Activated effector memory CD4-positive, alpha-beta T cell treated with Interleukin-2 at 50 U/mL for 16 hours (primary cell): Measurements from ENCODE around the gene ZP2.
"Not testable (repeated sequence)": the region's sequence is repeated elsewhere in the genome, so short reads cannot be mapped to it uniquely, and the experiment has no call there.

Source experiments
- DNase-seq: peaks from one replicate; pipeline ENCODE4 v3.0.0-alpha.2; 2020

ZP2 gene

DNA sequence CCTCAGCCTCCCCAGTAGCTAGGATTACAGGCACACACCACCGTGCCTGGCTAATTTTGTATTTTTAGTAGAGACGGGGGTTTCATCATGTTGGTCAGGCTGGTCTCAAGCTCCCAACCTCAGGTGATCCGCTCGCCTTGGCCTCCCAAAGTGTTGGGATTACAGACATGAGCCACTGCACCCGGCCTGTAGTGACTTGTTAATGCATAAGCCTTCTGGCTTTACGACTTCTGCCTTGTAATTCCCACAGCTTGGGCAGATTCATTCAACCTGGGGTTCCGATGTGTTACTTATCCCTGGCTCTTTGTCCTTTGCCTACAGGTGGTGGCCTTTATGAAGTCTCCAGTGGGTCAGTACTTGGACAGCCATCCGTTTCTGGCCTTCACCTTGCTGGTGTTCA is 41.3 kb downstream of the ZP2 start:
- DNase-seq: not testable (repeated sequence)

DNA sequence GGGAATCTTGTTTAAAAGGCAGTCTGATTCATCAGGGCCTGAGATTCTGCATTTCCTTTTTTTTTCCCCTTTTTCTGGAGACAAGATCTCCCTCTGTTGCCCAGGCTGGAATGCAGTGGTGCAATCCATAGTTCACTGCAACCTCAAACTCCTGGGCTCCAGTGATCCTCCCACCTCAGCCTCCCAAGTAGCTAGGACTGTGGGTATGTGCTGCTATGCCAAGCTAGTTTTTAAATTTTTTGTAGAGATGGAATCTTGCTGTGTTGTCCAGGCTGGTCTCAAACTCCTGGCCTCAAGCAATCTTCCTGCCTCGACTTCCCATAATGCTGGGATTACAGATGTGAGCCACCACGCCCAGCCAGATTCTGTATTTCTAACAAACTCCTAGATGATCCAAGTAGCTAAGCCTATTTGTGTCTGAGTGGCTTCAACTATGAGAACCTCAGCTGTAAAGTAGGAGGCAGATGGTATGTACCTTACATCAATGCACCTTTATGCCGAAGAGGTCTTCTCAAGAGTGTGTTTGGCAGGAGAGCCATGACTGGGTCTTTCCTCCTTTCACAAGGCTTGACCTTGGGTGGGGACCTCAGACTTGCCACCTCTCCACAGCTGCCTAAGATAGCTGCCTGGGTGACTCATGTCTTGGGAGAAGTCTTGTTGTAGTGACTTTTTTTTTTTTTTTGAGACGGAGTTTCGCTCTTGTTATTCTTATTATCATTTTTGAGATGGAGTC is 42.0 kb downstream of the ZP2 start:
- DNase-seq: no peak

DNA sequence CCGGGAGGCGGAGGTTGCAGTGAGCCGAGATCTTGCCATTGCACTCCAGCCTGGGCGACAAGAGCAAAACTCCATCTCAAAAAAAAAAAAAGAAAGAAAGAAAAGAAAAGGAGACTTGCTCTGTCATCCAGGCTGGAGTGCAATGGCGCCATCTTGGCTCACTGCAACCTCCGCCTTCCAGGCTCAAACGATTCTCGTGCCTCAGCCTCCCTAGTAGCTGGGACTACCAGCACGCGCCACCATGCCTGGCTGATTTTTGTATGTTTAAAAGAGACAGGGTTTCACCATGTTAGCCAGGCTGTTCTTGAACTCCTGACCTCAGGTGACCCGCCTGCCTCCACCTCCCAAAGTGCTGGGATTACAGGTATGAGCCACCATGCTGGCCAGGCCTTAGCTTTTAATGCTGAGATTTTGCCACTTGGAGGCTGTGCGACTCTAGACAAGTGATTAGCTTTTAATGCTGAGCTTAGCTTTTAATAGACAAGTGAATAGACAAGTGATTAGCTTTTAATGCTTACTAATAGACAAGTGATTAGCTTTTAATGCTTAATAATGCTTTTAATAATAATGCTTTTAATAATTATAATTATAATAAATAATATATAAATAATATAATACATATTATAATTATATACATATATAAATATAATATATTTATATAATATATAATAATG is 43.3 kb downstream of the ZP2 start:
- DNase-seq: no peak

DNA sequence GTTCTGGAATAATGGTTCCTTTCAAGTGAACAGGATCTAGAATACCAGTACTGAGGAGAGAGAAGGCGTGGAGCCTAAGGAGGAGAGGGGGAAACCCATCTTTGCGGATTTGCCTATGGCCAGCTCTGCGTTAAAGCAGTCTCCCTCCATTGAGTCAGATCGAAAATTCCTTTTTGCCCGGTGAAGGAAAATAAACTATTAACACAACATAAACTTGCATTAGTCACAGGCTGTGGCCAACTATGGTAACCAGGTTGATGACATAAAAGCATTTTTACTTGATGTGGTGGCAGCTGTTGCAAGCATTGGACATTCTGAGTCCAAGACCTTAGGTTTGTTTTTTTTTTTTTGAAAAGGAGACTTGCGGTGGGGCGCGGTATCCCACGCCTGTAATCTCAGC is 44.0 kb downstream of the ZP2 start:
- DNase-seq: no peak

DNA sequence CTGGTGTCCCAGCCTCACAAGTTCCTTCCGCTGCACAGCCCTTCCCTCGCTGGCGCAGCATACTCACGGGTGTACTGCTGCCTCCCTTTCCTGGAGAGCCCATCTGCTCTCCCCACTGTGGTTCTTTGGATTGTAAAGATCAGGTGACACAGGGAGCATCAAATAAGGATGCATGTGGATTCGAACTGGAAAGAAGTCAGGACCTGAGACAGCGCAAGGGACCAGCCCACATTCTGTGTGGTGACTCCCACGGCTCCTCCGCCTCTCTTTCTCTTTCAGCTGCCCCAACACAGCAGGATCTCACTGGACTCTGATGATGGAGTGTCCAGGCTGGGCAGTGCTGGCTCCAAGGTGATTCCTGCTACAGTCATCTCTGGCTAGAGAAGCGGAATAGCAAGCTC is 44.8 kb downstream of the ZP2 start:
- DNase-seq: no peak

DNA sequence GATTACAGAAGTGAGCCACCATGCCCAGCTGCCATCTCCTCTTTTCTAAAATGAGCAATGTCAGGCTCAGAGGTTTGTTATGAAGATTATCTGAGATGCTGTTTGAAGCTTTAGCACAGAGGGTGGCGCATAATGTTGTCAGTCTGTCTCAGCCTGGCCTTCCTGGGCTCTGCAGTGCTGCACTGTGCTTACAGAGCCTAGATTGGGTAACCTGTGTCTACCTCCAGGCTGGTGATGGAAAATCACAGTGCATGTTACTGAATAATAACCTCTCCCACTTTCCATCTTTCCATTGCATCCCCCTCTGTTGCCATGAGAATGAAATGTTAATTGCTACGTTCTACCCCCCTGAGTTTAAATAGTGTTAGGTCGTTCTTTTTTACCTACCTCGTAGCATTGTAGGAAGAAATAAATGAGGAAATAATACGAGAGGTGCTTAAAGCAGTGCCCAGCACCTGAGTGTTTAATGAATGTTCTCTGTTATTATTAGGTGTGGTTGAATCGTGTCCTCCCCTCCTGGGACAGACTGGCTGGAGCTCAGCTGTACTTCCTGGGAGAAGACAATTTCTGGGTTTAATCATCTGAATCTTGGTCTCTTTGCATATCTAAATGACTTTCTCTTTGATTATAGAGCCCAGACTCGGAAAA is 46.7 kb downstream of the ZP2 start:
- DNase-seq: no peak

DNA sequence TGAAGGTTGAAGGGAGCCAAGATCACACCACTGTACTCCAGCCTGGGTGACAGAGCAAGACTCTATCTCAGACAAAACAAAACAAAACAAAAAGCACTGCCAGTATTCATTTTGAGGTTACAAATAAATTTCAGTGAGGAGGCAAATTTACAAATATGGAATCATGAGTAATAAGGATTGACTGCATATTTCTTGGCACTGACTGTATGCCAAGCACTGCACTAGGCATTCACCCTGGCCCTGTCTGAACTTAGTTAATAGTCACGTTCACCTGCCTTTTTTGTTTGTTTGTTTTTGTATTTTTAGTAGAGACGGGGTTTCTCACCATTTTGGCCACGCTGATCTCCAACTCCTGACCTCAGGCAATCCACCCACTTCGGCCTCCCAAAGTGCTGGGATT is 47.8 kb downstream of the ZP2 start:
- DNase-seq: no peak

DNA sequence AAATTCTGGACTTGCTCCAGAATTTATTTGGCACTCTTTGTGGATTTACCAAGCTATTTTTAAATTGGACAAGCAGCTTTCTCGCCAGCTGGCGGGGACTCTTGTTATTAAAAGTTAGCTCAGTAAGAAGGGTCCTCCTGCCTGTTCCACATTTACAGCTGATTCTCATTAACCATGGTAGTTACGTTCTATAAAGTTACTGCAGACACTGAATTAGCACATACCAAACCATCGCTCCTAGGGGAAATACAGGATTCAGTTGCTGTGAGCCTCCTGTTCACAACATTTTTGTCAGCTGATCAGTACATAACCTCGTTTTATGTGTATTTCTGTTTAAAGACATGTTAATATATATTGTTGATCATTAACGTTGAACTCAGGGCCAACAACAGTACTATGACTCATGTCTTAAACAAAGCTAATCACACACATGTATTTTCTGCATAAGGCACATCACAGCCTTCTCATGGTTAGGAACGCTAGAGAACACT is 48.7 kb downstream of the ZP2 start:
- DNase-seq: no peak

DNA sequence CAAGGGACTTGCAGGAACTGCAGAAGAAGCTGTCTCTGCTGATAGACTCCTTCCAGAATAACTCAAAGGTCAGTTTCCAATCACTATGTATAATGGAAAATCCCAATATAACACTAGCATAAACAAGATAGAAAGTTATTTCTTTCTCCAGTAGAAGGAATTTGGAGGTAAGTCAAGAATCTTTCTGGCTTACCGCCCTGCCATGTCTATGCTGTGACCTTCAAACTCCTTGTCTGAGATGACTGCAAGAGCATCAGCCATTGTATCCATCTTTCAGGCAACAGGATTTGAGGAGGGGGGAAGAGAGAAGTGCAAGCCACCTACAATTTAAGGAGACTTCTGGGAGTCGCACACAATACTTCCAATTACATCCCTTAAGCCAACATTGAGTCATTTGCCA is 50.2 kb downstream of the ZP2 start:
- DNase-seq: no peak

DNA sequence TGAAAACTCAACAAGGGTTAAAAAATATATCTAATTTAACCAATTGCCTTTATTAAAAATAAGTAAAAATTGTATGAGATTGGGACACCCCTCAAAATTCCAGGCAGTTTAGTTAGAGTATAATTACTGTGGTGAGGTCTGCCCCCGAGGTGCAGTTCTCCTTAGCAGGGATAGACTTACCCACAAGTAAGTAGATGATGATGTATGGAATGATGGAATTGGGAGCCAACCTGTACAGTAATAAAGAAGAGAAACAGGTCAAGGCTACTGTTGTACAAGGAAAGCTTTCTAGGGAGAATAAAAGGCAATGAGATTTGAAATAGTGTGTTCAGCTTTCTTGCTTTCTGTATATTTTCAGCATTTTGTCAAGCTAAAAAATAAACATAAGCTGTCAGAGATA is 51.1 kb downstream of the ZP2 start:
- DNase-seq: no peak

DNA sequence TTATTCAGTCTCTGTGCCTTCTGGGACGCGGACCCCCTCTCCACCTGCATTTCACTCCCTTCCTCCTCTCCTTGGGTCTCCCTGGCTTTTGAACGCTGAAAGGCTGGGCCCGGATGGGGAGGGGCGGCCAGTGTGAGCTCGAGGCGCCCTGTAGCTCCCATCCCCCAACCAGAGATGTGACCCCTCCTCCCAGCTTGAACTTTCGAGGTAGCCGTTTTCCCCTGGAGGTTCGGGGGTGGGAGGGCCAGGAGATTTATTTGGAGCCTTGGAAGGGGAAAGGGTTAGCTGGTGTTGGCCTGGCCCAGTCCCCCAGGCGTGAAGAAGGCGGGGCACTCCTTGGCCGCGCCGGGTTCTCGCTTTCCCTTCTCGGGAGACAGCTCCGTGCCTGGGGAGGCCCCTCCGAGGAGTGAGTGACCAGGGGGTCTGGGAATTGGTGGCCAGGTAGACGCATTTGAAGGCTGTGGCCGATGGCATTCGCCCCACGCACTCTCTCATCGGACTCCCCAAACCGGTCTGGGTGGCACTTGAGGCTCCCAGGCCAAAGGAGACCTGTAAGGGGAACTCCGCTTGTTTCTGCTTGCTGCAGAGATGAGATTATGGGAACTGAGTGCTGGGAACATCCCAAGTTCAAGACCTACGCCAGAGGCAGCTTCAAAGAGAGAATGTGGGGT is 52.0 kb downstream of the ZP2 start:
- DNase-seq: no peak

DNA sequence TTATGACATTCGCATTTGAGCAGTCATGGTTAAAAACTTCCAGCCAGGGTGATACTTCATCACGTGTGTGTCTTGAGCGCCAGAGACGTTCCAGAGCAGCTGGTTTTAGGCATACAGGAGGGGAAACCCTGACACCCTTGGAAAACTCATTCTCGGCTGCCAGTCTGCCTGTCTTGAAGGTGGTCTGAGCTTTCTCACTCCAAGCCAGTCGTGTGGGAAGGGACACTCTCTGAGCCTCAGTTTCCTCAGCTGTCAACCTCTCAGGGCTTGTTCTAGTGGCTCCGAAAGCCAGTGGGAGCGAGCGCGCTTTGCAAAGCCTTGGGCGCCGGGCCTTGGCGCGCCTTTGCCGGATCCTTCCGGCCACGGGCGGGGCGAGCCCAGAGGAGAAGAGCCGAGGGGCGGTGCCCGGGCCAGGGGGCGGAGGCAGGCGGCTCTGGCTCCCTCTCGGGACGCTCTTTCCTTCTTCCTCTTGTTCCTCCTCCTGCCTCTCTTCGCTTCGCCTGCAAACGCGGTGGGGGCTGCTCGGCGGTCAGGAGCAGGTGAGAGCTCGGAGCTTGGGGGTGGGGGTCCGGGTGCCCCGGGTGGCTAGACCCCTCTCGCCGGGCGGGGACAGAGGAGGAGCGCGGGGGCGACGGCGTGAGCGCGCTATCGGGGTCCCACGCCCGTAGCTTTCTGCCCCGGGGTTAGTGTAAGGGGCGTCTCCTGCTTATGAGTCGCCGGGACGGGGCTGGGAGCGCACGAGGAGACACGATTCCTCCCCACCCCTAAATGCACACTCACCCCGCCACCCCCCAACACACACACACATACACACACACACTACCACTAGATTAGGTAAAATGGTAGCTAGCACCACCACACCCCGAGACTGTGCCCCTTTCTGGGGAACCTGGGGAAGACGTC is 52.9 kb downstream of the ZP2 start, which contains the start of gene LDAF1:
LDAF1 (plus strand) TSS at position 467 of the 903 bp plus-strand sequence. CDS start 2,509 bp downstream, outside the sequence.
- peak; percentile 75 for DNase-seq

DNA sequence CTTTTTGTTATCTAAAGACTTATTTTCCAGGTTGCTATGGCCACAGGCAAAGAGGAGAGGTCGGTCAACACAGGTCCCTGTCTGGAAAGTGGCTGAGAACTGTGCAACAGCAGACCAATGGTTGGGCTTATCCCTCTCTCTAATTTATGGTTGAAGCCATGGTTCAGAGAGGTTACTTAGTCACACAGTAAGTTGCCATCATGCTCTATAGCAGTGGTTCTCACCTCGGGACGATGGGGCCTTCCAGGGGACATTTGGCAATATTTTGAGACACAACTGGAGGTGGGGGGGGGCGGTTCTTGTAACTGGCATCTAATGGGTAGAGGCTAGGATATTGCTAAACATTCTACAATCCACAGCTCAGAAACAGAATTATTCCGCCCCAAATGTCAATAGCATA is 53.7 kb downstream of the ZP2 start:
- DNase-seq: no peak

DNA sequence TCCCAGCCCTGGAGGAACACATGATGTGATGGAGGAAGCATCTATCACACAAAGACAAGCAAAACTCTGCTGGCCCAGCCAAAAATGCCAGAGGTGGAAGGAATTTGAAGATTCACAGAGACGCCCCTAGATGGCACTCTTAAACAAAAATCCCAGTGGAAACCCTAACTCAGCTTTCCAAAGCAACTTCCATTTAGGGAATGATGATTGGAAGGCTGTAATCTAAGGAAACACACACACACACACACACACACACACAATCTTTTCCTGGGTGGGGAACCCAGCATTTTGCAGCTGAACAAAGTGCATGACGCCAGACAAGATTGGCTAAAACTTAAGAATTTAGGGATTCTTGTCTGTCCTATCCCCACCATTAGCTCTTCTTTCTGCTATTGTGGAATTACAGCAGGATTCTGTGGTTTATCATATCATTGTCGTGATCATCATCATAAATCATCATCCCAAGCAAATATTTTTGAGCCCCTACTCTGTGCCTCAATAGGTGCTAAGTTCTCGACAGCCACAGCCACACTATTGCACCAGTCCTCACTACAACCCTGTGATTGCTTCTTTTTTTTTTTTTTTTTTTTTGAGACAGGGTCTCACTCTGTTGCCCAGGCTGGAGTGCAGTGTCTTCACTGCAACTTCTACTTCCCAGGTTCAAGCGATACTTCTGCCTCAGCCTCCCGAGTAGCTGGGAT is 54.5 kb downstream of the ZP2 start:
- DNase-seq: no peak

DNA sequence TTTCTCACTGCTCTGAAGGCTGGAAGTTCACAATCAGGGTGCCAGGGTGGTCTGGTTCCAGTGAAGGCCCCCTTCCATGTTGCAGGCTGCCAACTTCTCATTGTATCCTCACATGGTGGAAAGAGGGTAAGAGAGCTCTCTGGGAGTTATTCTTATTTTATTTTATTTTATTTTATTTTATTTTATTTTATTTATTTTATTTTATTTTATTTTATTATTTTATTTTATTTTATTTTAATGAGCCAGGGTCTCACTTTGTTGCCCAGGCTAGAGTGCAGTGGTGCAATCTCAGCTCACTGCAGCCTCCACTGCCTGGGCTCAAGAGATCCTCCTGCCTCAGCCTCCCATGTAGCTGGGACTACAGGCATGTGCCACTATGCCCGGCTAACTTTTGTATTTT is 55.4 kb downstream of the ZP2 start:
- not testable (repeated sequence) for DNase-seq

DNA sequence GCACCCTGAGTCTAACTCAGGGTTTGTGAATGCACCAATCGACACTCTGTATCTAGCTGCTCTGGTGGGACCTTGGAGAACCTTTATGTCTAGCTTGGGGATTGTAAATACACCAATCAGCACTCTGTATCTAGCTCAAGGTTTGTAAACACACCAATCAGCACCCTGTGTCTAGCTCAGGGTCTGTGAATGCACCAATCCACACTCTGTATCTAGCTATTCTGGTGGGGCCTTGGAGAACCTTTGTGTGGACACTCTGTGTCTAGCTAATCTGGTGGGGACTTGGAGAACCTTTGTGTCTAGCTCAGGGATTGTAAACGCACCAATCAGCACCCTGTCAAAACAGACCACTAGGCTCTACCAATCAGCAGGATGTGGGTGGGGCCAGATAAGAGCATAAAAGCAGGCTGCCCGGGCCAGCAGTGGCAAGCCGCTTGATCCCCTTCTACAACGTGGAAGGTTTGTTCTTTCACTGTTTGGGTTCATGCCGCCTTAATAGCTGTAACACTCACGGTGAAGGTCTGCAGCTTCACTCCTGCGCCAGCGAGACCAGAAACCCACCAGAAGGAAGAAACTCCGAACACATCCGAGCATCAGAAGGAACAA is 58.1 kb downstream of the ZP2 start:
- not testable (repeated sequence) for DNase-seq

DNA sequence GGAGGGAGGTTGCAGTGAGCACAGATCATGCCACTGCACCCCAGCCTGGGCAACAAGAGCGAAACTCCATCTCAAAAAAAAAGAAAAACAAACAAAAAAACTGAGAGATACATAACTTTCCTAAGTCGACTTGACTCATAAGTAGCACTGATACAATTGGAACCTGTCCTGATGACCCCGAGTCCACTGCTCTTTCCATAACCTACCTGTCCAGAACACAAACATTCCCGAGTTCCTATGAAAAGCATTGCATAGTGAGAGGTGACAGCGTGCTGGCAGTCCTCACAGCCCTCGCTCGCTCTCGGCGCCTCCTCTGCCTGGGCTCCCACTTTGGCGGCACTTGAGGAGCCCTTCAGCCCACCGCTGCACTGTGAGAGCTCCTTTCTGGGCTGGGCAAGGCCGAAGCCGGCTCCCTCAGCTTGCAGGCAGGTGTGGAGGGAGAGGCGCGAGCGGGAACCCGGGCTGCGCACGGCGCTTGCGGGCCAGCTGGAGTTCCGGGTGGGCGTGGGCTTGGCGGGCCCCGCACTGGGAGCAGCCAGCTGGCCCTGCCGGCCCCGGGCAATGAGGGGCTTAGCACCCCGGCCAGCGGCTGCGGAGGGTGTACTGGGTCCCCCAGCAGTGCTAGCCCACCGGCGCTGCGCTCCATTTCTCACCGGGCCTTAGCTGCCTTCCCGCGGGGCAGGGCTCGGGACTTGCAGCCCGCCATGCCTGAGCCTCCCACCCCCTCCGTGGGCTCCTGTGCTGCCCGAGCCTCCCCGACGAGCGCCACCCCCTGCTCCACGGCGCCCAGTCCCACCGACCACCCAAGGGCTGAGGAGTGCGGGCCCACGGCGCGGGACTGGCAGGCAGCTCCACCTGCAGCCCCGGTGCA is 59.0 kb downstream of the ZP2 start:
- DNase-seq: not testable (repeated sequence)

DNA sequence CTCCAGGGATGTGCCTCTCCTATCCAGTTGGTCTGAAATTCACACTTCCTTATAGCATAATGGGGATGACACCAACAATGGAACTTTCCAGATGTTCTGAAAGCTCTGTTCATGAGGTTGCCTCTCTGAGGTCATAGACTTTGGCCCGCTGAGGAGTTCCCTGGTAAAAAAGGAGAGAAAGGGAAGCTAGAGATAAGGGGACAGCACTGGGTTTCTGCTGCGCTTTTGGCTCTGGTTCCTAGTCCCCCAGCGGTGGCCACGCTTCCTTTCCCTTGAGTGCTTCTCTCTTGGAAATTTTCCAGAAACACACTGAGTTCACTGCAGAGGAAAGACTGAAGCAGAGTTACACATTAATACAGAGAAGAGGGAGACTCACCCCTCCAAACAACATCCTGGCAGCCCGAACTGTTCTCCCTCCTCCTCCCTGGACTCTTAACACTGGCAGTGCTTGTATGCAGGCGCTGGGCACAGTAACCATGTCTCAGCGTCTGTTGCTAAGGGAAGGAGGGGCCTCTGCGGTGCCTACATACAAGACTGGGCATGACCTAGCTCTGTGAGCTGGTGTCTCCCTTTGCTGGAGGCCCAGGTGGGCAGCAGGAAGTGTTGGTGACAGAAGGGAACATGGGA is 60.9 kb downstream of the ZP2 start, which contains the start of gene DNAH3:
DNAH3 (minus strand) TSS at position 472 of the 627 bp plus-strand sequence. CDS start 527 bp downstream, outside the sequence.
- no peak for DNase-seq
